HG03039 (cell line): ENCODE results near the gene KRTAP13-3.

Experiments
- ATAC-seq: cut with Tn5 transposase; IDR thresholded peaks from one replicate; pipeline ENCODE4 v1.9.1; 2021; ENCODE audit warnings: mild to moderate bottlenecking, moderate library complexity; ENCODE audit not compliant: unreplicated experiment

Gene KRTAP13-3

DNA sequence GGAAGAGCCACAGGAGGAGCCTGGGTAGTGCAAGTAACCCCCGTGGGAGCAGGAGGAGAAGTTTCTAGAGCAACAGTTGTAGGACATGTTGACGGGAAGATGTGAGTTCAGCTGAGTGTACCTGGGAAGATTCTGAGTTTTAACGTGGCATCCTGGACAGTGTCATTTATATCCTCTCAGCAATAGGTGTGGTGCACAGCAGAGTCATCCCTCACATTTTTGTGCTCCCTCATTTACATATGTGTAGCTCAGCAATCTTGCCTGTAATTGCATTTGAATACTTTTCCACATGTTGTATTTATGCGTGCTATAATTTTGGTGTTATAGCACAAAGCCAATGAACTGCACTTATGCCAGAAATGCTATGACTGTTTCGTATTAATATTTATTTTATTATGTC lies at the start of gene KRTAP13-3:
KRTAP13-3 (minus strand) TSS at position 101 of the 400 bp plus-strand sequence; CDS start at position 87, 14 bp downstream.
- ATAC-seq: no peak

DNA sequence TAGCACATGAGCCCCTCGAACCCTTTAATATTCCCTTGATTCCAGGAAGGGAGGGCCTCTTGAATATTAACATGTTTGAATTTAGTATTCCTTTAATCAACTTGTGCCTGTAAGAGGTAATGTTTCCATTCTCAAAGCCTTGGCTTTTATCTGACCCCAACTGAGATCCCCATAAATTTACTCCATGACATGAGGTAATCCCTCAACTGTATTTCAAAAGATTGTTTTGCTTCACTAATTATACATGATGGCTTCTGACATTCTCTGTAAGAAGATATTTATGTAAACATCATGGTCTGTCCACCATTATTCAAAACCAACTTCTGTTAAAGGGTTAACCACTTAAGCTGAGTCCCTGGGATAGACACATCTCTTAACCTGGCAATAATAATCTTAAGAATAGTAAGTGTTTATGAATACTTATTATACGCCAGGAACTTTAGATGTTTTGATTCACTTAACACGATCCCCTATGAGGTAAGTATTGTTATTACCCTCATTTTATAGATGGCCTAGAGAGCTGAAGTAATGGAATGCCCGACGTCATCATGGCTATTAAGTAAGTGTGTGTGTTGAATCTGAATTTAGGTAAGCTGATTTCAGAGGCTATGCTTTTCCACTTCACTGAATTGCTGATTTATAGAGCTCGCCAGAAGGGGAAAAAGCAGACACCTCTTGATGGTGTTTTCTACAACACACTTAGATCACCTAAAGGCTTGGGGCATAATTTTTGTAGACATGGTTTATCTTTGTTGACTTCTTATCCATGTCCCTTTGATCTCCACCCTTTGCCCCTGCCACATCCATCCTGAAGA lies 43.4 kb upstream of the KRTAP13-3 start:
- ATAC-seq: no peak

DNA sequence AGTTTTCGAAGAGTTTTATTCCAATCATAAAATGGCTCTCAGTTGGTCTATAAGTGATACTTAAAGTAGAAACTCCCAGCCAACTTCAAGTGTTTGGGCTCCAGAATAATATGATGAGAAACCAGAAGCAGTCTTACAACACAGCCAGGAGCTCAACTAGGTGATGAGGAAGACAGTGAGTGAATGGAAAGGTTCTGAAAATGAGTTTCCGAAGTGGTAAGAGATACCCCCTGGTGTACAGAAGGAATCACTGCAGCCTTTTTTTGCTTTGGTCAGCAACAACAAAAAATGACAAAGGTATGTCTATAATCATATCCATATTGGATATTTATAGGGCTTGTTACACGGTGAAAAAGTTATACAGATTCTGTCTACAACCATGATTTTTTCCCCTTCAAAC lies 38.0 kb upstream of the KRTAP13-3 start:
- no peak for ATAC-seq

GRCh38 chr21:30448514-30448913 lies 22.8 kb upstream of the KRTAP13-3 start:
- ATAC-seq: no peak

DNA sequence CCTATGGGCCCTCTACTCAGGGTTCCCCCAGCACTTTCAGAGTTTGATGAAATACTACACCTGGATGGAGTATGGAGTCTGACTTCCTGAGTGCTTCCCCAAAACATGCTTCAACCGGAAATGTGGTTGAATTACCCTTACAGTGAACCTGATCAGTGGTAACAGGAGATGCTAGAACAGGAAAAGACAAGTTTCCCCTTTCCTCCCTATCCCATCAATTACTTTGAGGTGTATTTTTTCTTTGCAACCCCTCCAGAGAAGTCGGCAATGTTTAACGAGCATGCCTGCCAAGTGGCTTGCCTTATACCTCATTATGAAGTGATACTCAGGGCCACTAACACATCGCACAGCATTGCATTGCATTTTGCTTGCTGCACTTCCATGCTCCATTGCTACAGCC lies 21.3 kb upstream of the KRTAP13-3 start:
- ATAC-seq: no peak

- no peak for ATAC-seq
Measured at GRCh38 chr21:30444204-30444603, 18.5 kb upstream of the KRTAP13-3 start.

GRCh38 chr21:30443226-30443625 lies 17.5 kb upstream of the KRTAP13-3 start:
- ATAC-seq: no peak

DNA sequence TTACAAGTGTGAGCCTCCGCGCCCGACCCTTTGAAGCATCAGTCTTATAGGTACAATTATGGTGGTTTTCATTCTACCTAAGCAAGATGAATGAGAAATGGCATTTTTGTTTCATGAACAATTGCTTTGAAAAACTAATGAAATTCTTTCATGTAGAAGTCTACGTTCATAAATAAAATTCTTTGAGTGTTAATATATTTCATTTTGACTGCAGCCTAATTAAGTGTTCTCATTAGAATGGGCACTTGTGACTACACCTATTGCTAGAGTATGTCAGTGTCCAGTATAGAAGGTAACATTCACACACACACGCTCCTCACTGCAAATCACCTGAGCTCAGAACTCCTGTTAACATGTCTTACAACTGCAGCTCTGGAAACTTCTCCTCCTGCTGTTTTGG lies 14.2 kb upstream of the KRTAP13-3 start, which contains the start of gene KRTAP15-1:
KRTAP15-1 (plus strand) TSS at position 301 of the 400 bp plus-strand sequence; CDS start at position 354, 53 bp downstream.
- ATAC-seq: no peak

- no peak for ATAC-seq
Measured at GRCh38 chr21:30437010-30437565, 11.4 kb upstream of the KRTAP13-3 start.

DNA sequence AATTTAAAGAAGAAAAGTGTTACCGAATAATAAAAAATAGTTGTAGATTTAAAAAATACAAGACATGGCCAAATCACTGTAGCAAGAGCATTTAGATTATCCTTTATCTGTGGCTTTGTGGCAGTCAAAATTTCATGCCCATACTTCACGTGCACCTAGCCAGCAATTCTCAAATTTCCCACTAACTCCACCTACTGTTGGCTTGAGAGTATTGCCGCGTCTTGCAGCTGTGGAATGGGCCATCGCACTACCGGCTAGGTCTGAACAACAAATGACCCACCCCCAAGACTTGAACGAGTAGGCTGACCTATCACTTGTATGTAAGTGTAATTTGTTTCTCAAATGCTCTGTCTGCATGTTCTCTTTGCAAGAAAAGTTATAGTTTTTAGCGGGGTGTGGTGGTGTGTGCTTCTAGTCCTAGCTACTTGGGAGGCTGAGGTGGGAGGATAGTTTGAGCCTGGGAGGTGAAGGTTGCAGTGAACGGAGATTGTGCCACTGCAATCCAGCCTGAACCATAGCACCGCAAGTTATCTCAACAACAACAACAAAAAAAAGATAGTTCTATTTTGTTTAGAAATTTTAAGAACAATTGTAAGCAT lies 8.4 kb upstream of the KRTAP13-3 start:
- ATAC-seq: no peak

DNA sequence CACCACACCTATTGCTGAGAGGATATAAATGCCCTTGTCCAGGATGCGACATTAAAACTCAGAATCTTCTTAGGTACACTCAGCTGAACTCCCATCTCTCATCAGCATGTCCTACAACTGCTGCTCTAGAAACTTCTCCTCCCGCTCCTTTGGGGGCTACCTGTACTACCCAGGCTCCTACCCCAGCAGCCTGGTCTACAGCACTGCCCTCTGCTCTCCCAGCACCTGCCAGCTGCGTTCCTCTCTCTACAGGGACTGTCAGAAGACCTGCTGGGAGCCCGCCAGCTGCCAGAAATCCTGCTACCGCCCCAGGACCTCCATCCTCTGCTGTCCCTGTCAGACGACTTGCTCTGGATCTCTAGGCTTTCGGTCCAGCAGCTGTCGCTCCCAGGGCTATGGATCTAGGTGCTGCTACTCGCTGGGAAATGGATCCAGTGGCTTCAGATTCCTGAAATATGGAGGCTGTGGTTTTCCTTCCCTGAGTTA lies 4.5 kb upstream of the KRTAP13-3 start, which contains the start of gene KRTAP13-4:
KRTAP13-4 (plus strand) TSS at position 51 of the 486 bp plus-strand sequence; CDS start at position 107, 56 bp downstream.
- no peak for ATAC-seq

DNA sequence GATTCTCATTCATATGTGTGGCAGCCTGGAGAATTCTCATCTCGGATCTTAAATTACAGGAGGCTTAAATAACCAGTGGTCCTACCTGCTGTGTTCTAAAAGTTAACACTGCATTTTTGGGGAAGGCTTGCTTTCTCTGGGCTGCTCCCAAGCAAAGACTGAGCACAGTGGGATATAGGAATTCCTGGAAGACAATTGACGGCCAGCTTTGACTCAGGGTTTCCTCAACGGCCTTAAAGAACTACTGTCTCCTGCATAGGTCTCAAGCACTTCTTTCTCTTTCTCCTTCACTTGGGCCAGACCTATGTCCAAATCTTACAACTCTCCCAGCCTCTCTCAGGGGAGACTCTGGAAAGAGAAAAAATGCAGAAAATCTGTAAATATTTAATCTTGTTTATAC lies 1.0 kb upstream of the KRTAP13-3 start:
- ATAC-seq: no peak

- no peak for ATAC-seq
Measured at GRCh38 chr21:30415993-30416392, 9.7 kb downstream of the KRTAP13-3 start.

- ATAC-seq: no peak
Measured at GRCh38 chr21:30408782-30409494, 16.8 kb downstream of the KRTAP13-3 start.

GRCh38 chr21:30395731-30396130 lies 30.0 kb downstream of the KRTAP13-3 start, which contains the start of gene KRTAP13-1:
KRTAP13-1 (plus strand) TSS chr21:30396031; CDS start chr21:30396087, 56 bp downstream.
- no peak for ATAC-seq

- ATAC-seq: no peak
Measured at GRCh38 chr21:30391492-30392025, 34.2 kb downstream of the KRTAP13-3 start.

- no peak for ATAC-seq
Measured at GRCh38 chr21:30382201-30382600, 43.5 kb downstream of the KRTAP13-3 start.
